Glomerular endothelial cell (primary cell): ENCODE measurements around the gene GALNT11. TPM values are rescaled to one million over a fixed set of nuclear protein-coding genes. Genes with fewer than 3 reads are reported as not detected.
"Not testable (repeated sequence)": the region's sequence is repeated elsewhere in the genome, so short reads cannot be mapped to it uniquely, and the experiment has no call there.

Source experiments
- DNase-seq: peaks from one replicate; pipeline ENCODE4 v3.0.0-alpha.2; 2011; ENCODE audit warnings: low read depth, low spot score; ENCODE audit errors: extremely low read depth
- total RNA-seq: library from RNA; depleted of rRNA; stranded (reverse); fragments of >200 nt; gene quantifications from 2 replicates; pipeline ENCODE4 v1.2.3, GENCODE V29; 2015

GALNT11 gene
- total RNA-seq = 52.6 and 54.9 TPM in 2 replicates

- DNase-seq = no peak
Observed at GRCh38 chr7:152025077-152025936, at the start of gene GALNT11. Gene GALNT11, plus strand, starts transcription at chr7:152025674. Its CDS starts 68,554 bp downstream, at chr7:152094228.

GRCh38 chr7:151978616-151979015 lies 46.9 kb upstream of the GALNT11 start:
- DNase-seq = no peak

- DNase-seq = no peak
Observed at GRCh38 chr7:151981223-151981622, 44.3 kb upstream of the GALNT11 start.

GRCh38 chr7:151982806-151983205 lies 42.7 kb upstream of the GALNT11 start:
- no peak for DNase-seq

GRCh38 chr7:151984612-151985011 lies 40.9 kb upstream of the GALNT11 start:
- no peak for DNase-seq

GRCh38 chr7:151987748-151988529 lies 37.5 kb upstream of the GALNT11 start:
- no peak for DNase-seq

GRCh38 chr7:151992375-151992774 lies 33.1 kb upstream of the GALNT11 start:
- no peak for DNase-seq

GRCh38 chr7:151993977-151994676 lies 31.3 kb upstream of the GALNT11 start:
- DNase-seq = no peak

GRCh38 chr7:151999424-152000090 lies 25.9 kb upstream of the GALNT11 start:
- DNase-seq = no peak

- no peak for DNase-seq
Observed at GRCh38 chr7:152000191-152000590, 25.3 kb upstream of the GALNT11 start.

- DNase-seq = no peak
Observed at GRCh38 chr7:152006336-152006735, 19.1 kb upstream of the GALNT11 start.

GRCh38 chr7:152011860-152012259 lies 13.6 kb upstream of the GALNT11 start:
- DNase-seq = no peak

- no peak for DNase-seq
Observed at GRCh38 chr7:152013230-152013629, 12.2 kb upstream of the GALNT11 start.

GRCh38 chr7:152013974-152014373 lies 11.5 kb upstream of the GALNT11 start:
- no peak for DNase-seq

- DNase-seq = no peak
Observed at GRCh38 chr7:152014722-152015121, 10.8 kb upstream of the GALNT11 start.

GRCh38 chr7:152015600-152015999 lies 9.9 kb upstream of the GALNT11 start:
- no peak for DNase-seq

- no peak for DNase-seq
Observed at GRCh38 chr7:152016947-152017346, 8.5 kb upstream of the GALNT11 start.

GRCh38 chr7:152017683-152018082 lies 7.8 kb upstream of the GALNT11 start:
- DNase-seq = not testable (repeated sequence)

GRCh38 chr7:152021740-152022139 lies 3.7 kb upstream of the GALNT11 start:
- not testable (repeated sequence) for DNase-seq
